ENCODE results near the gene DYNLT5.
"Not testable (repeated sequence)": the region's sequence is repeated elsewhere in the genome, so short reads cannot be mapped to it uniquely, and the experiment has no call there.

Gene DYNLT5

GRCh38 chr1:66752000-66752592 is at the start of gene DYNLT5:
Gene DYNLT5 (plus strand): TSS chr1:66752459. CDS start chr1:66754659, 2,200 bp downstream.
- peak; percentile 69 for DNase-seq (ENCODE audit: low read depth)

GRCh38 chr1:66704177-66704875 is 47.9 kb upstream of the DYNLT5 start:
- DNase-seq (ENCODE audit: low read depth) = no peak

- DNase-seq (ENCODE audit: low read depth) = no peak
Measured at GRCh38 chr1:66705110-66705509, 47.1 kb upstream of the DYNLT5 start.

GRCh38 chr1:66711420-66711819 is 40.8 kb upstream of the DYNLT5 start:
- DNase-seq (ENCODE audit: low read depth) = no peak

- DNase-seq (ENCODE audit: low read depth) = no peak
Measured at GRCh38 chr1:66712839-66713238, 39.4 kb upstream of the DYNLT5 start.

GRCh38 chr1:66723985-66724384 is 28.3 kb upstream of the DYNLT5 start:
- no peak for DNase-seq (ENCODE audit: low read depth)

- DNase-seq (ENCODE audit: low read depth) = peak; percentile 30
Measured at GRCh38 chr1:66725885-66726665, 26.2 kb upstream of the DYNLT5 start.

- no peak for DNase-seq (ENCODE audit: low read depth)
Measured at GRCh38 chr1:66728021-66728420, 24.2 kb upstream of the DYNLT5 start.

- not testable (repeated sequence) for DNase-seq (ENCODE audit: low read depth)
Measured at GRCh38 chr1:66728716-66729115, 23.5 kb upstream of the DYNLT5 start.

- no peak for DNase-seq (ENCODE audit: low read depth)
Measured at GRCh38 chr1:66729119-66729518, 23.1 kb upstream of the DYNLT5 start.

- no peak for DNase-seq (ENCODE audit: low read depth)
Measured at GRCh38 chr1:66729523-66729922, 22.7 kb upstream of the DYNLT5 start.

GRCh38 chr1:66730462-66730861 is 21.8 kb upstream of the DYNLT5 start:
- DNase-seq (ENCODE audit: low read depth) = no peak

- DNase-seq (ENCODE audit: low read depth) = no peak
Measured at GRCh38 chr1:66731170-66731865, 20.9 kb upstream of the DYNLT5 start.

- no peak for DNase-seq (ENCODE audit: low read depth)
Measured at GRCh38 chr1:66732407-66733166, 19.7 kb upstream of the DYNLT5 start.

- no peak for DNase-seq (ENCODE audit: low read depth)
Measured at GRCh38 chr1:66733348-66734017, 18.8 kb upstream of the DYNLT5 start.

- not testable (repeated sequence) for DNase-seq (ENCODE audit: low read depth)
Measured at GRCh38 chr1:66734531-66734930, 17.7 kb upstream of the DYNLT5 start.

GRCh38 chr1:66737836-66738235 is 14.4 kb upstream of the DYNLT5 start:
- DNase-seq (ENCODE audit: low read depth) = no peak

GRCh38 chr1:66739401-66740157 is 12.7 kb upstream of the DYNLT5 start:
- DNase-seq (ENCODE audit: low read depth) = no peak

- DNase-seq (ENCODE audit: low read depth) = no peak
Measured at GRCh38 chr1:66745451-66745850, 6.8 kb upstream of the DYNLT5 start.

GRCh38 chr1:66747501-66747900 is 4.8 kb upstream of the DYNLT5 start:
- DNase-seq (ENCODE audit: low read depth) = no peak
